Measurements from ENCODE around the gene P2RX6. TPM values are rescaled to one million over a fixed set of nuclear protein-coding genes. Genes with fewer than 3 reads are reported as not detected.
A peak's percentile ranks its signal among the peaks of the same experiment; 100 is the strongest.

The P2RX6 gene
- total and polyA plus RNA-seq, 9 of the 15 experiments (the other 6 are each of a cell fraction or from before 2014, with no cell fraction given), result 0.01 to 3.9 (median 1.5) TPM; not detected in 1

- 0 out of 2 replicates have a peak, but pooled peaks cover 4% of the 10 kb centered on the region for H4K20me1 ChIP-seq (replicated peaks; ENCODE audit: control insufficient read depth, insufficient read depth, low read length)
- H3K4me2 ChIP-seq (ENCODE audit: insufficient read depth, low read length), result no peak overlapping the region
- H3K4me1 ChIP-seq (replicated peaks in 1 of 2; ENCODE audit: control insufficient read depth in 2 of 2, insufficient read depth in 2 of 2, low read length in 2 of 2), result peaks cover 17 to 49% of the 10 kb centered on the region in 2 experiments
- ATAC-seq, result no peak
- in situ Hi-C loops (cut with MboI) (no loop called here), intact Hi-C loops (cut with micrococcal nuclease) (no loop called here)
- peak overlapping the region in 1 of 2 experiments; percentile 31; a peak in 2 of 4 replicates for H3K9ac ChIP-seq (ENCODE audit: insufficient read depth in 1 of 2, low read depth in 2 of 2, low read length in 2 of 2)
- no peak overlapping the region for H3K27ac ChIP-seq (ENCODE audit: extremely low read depth, low read depth, low read length)
- POLR2A ChIA-PET, result interaction anchor here (0.7 to 6.8 kb wide), 7 partner anchors 10 to 87 kb away, joined by 3 to 127 read pairs (median 5); partner anchors contain the start of gene THAP7
- 96% methylated on average over 7 of the region's 7 CpGs for WGBS (ENCODE audit: insufficient coverage, low coverage, missing lambda C conversion rate)
- no peaks in the 10 kb centered on the region for H3K27me3 ChIP-seq (ENCODE audit: control insufficient read depth in 2 of 2, insufficient read depth in 2 of 2, low read length in 2 of 2)
- H3K9me3 ChIP-seq (replicated peaks; ENCODE audit: control insufficient read depth, insufficient read depth, low read depth, low read length), result no peaks in the 10 kb centered on the region
- no peak overlapping the region for H2AFZ ChIP-seq (ENCODE audit: low read depth, low read length)
- no peak for FAIRE-seq
- no peak for DNase-seq (ENCODE audit: extremely low read depth in 1 of 4, low spot score in 3 of 4)
- no TSS peak for BruUV-seq (replicated peaks)
- H3K4me3 ChIP-seq, result no peak overlapping the region
- H3K36me3 ChIP-seq (ENCODE audit: control insufficient read depth, insufficient read depth, low read length), result peaks cover 67% of the 10 kb centered on the region
- CTCF ChIA-PET (ENCODE audit: low intra/inter-chr PET ratio), result no interaction called here
- peaks cover 17% of the 10 kb centered on the region for H3K9me1 ChIP-seq (ENCODE audit: control insufficient read depth, insufficient read depth, low read length)
- peaks cover 23% of the 10 kb centered on the region for H3K79me2 ChIP-seq (ENCODE audit: control insufficient read depth, insufficient read depth, low read length)
- no peak for TF ChIP-seq LCOR (CRISPR knock-in tag; IDR thresholded peaks at IDR 0.05)
- TF ChIP-seq BCLAF1 (IDR thresholded peaks at IDR 0.05; ENCODE audit: borderline replicate concordance in 1 of 2, control insufficient read depth in 1 of 2, low read depth in 2 of 2, low read length in 1 of 2), result no peak
- no peak for TF ChIP-seq FOXK1 (CRISPR knock-in tag; IDR thresholded peaks at IDR 0.05; ENCODE audit: borderline replicate concordance)
- TF ChIP-seq KAT8 (IDR thresholded peaks at IDR 0.05; ENCODE audit: low read depth), result no peak
- no peak for TF ChIP-seq SRSF7 (optimal IDR thresholded peaks at IDR 0.05; ENCODE audit: low read depth, low read length)
- peak; percentile 57; the same call in 1 of the 2 replicates for TF ChIP-seq ZNF165 (CRISPR knock-in tag; IDR thresholded peaks at IDR 0.05; ENCODE audit: borderline replicate concordance)
- no peak for TF ChIP-seq GTF2A2 (tag; IDR thresholded peaks at IDR 0.05)
- TF ChIP-seq ZNF764 (CRISPR knock-in tag; IDR thresholded peaks at IDR 0.05; ENCODE audit: low read depth), result 0 out of 2 replicates have a peak, but pooled peaks have one; percentile 26
- TF ChIP-seq ETV1 (tag; conservative IDR thresholded peaks at IDR 0.05; ENCODE audit: low read depth), result no peak
- TF ChIP-seq UBTF (IDR thresholded peaks at IDR 0.05; ENCODE audit: borderline replicate concordance in 1 of 2, low read depth in 2 of 2, low read length in 2 of 2), result no peak
- TF ChIP-seq ZNF354B (CRISPR knock-in tag; IDR thresholded peaks at IDR 0.05), result no peak
- TF ChIP-seq NR4A1 (CRISPR knock-in tag; IDR thresholded peaks at IDR 0.05), result 0 out of 2 replicates have a peak, but pooled peaks have one; percentile 11
- no peak for TF ChIP-seq NR4A1 (tag; IDR thresholded peaks at IDR 0.05)
- no peak for TF ChIP-seq NFYB (IDR thresholded peaks at IDR 0.05; ENCODE audit: extremely low read depth, insufficient read length)
- no peak for TF ChIP-seq ZBTB43 (CRISPR knock-in tag; IDR thresholded peaks at IDR 0.05)
- TF ChIP-seq ZNF780A (CRISPR knock-in tag; IDR thresholded peaks at IDR 0.05), result no peak
- no peak for TF ChIP-seq YBX1 (IDR thresholded peaks at IDR 0.05)
Observed at GRCh38 chr22:20985720-20986119, 29.2 kb upstream of the P2RX6 start.

Measured in K562 (cell line).